Left renal pelvis (tissue), 4 donors: Measurements from ENCODE around the gene GTSE1. TPM values are rescaled to one million over a fixed set of nuclear protein-coding genes. Genes with fewer than 3 reads are reported as not detected.
"Not testable (repeated sequence)": the region's sequence is repeated elsewhere in the genome, so short reads cannot be mapped to it uniquely, and the experiment has no call there.

ENCODE experiments used
- DNase-seq, 4 donors: peaks; one replicate each; pipeline ENCODE4 v3.0.0-alpha.2; 2013; ENCODE audit warnings: low read depth in 4 of 4, low spot score in 3 of 4
- polyA plus RNA-seq, 4 donors: library from polyadenylated mRNA; unstranded; fragments of 120-200 nt; gene quantifications; one replicate each; pipeline ENCODE4 v1.2.1, GENCODE V29; 2013; ENCODE audit not compliant: insufficient read length in 4 of 4

The GTSE1 gene
- polyA plus RNA-seq, 4 donors: 13.3 to 20.0 (median 15.6) TPM

DNA sequence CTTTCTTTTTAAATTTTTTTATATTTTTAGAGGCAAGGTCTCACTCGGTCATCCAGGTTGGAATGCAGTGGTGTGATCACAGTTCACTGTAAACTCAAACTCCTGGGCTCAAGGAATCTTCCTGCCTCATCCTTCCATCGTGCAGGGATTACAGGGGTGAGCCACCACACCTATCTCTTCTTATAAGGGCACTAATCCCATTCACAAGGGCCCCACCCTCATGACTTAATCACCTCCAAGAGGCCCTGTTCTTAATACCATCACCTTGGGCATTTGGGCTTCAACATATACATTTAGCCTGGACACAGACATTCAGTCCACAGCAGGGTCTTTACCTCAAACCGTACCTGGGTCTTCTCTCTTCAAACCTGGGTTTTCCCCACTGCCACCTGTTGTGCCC lies 4.5 kb upstream of the GTSE1 start:
- no peak for DNase-seq

DNA sequence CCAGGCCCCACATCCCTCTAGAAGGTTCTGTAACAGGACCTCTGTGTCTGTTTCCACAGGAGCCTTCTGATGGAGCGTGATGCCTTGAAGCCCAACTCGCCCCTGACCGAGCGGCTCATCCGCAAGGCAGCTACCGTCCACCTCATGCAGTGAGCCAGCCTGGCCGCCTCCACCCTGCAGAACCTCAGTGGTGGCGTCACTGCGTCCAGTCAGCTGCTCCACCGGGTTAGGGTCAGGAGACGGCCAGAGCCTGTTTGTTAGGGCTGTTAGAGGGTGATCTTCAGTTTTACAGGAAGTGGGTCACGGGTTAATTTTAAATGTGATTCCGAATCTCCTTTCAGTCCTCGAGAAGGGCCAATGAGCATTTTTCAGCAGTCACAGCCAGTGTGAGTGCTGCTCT lies 3.9 kb upstream of the GTSE1 start:
- DNase-seq: no peak

DNA sequence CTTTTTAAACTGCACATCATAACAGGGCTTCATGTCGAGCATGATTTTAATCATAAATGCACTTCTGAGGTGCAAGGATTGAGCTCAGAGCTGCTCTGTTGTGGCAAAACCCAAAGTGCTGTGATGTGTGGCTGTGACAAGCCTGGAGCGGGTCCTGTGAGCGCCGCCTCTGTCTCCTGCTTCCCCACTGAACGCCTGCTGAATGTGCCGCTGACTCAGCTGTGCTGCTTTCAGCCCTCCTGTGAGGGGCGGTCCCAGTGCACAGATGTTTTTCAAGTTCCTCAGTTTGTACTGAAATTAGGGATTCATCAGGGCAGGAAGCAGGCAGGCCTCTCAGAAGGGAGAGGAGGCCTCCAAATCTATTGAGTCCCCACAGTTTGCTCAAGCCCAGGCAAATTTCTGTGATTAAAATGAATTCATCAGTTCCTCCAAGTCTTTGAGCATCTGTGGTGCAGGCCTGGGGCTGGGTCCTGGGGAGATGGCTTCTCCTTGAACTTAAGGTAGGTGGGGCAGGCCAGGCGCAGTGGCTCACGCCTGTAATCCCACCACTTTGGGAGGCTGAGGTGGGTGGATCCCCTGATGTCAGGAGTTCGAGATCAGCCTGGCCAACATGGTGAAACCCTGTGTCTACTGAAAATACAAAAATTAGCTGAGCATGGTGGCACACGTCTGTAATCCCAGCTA lies 3.0 kb upstream of the GTSE1 start:
- DNase-seq: no peak

DNA sequence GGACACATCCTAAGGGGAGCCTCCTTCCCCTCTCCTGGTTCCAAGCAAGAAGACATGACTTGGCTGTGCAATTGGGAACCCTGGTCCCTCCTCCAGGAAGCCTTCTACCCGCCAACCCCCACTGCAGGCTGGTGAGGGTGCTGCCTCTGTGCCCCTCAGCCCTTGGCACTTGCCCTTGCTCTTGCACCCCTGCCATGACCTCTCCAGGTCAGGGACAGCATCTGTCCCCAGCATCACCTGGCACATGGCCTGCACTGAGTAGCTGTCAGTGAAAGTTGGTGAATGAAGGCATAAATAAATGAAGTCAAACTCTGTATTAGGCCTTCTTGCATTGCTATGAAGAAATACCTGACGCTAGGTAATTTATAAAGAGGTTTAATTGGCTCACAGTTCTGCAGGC lies 1.9 kb upstream of the GTSE1 start:
- no peak for DNase-seq

DNA sequence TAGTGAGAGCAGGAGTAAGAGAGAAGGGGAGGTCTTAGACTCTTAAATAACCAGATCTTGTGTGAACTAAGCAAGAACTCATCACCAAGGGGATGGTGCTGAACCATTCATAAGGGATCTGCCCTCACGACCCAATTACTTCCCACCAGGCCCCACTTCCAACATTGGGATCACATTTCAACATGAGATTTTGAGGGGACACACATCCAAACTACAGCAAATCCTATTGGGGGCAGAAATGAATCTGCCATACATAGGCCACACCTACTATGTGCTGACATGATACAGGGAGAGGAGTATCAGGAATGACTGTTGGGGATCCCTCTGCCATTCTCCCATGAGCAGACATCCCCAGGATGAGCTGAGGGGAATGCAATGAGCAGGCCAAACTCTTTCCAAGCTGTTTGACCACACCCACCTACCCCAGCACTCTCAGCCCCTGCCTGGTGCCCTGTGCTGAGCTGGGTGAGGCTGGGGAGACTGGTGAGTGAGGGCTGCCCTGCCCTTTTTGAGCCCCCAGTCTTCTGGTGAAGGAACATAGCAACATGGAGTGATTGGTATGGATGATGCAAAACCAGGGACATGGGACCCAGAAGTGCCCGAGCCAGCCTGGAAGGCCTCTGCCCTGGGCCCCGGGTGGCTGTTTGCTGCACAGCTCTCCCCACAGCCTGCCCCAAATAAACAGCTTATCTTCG lies 1.2 kb upstream of the GTSE1 start:
- DNase-seq: no peak

DNA sequence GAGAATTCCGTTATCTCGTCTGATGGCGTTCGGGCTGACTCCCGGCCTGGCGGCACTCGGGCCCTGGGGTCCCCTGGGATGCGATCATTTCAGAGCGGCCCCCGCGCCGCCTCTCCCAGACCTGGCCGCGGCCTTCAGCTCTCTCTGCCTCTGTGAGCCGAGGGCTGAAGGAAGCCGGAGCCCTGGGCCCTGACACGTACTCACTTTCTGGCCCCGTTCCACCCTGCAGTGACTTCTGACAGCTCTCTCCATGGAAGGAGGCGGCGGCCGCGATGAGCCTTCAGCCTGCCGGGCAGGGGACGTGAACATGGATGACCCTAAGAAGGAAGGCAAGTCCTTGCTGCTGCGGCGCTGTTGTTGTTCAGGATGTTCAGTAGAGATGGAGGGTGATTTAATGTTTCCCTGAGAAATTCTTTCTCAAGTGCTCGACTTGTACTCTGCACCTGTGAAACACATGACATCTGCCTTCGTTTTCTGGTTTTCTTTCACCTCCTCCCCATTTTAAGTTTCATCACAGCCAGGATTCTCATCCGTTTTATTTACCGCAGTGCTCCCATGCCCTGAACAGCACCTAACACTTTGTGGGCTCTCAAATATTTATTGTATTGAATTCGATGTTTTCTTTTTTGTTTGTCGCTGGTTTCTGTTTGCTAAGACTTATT lies 612 bp downstream of the GTSE1 start:
- peak in 1 of 4 donors; percentile 3 for DNase-seq

DNA sequence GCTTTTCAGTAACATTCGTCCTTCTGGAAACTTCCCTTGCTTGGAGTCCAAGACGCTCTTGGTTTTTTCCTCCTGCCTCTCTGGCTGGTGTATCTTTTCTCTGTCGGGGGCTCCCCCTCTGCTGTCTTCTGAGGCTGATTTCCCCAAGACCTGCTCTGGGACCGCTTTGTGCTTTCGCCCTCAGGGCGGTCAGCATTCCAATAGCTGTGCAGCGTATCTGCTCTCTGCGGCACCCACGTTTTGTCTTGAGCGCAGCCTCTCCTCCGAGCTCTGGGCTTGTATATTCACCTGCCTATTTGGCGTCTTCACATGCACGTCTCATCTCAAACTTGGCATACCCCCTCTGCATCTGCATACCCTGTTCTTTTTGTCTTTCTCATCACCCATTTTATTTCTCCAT lies 2.4 kb downstream of the GTSE1 start:
- DNase-seq: no peak

DNA sequence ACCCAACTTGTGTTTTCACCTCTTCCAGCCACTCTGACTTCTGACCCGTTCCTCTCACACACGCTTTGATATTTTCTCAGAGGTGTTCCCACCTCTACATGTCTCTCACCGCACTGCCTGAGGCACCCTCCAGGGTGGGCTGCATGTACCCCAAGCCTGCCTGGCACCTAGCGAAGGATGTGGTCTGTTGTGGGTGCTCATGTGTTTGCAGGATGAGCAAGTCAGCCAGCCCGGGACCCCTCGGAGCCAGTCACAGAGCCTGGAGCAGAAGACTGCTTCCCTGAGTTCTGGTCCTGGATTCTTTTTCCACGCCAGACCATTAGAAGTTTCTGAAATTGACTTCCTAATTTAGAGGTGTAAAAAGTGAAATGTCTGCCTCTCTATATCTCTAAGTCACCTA lies 3.8 kb downstream of the GTSE1 start:
- no peak for DNase-seq

DNA sequence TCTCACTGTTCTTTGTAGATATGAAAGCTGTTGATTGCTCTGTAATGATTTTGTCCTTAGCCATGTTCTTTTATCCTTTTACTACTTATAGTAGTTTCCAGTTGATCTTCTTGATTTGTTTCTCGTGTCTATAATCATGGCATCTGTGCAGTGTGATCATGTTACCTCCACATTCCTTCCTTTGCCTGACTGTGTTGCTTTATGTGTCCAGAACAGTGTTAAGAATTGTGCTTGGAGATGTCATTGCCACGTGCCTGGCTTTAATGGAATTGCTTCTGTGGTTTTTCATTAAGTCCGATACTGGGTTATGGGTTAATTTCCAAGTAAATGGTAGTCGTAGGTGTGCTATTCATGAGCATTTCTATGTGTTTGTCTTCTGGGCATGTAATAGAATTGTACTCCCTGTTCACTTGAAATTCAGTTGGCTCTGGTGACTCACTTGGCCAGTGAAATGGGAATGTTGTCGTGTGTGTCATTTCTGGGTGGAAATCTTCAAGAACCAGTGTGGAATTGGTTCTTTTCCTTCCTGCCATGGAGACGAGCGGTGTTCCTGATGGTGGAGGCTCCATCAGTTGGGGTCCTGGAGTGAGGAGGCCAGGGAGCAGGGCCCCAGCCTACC lies 6.8 kb downstream of the GTSE1 start:
- DNase-seq: no peak

DNA sequence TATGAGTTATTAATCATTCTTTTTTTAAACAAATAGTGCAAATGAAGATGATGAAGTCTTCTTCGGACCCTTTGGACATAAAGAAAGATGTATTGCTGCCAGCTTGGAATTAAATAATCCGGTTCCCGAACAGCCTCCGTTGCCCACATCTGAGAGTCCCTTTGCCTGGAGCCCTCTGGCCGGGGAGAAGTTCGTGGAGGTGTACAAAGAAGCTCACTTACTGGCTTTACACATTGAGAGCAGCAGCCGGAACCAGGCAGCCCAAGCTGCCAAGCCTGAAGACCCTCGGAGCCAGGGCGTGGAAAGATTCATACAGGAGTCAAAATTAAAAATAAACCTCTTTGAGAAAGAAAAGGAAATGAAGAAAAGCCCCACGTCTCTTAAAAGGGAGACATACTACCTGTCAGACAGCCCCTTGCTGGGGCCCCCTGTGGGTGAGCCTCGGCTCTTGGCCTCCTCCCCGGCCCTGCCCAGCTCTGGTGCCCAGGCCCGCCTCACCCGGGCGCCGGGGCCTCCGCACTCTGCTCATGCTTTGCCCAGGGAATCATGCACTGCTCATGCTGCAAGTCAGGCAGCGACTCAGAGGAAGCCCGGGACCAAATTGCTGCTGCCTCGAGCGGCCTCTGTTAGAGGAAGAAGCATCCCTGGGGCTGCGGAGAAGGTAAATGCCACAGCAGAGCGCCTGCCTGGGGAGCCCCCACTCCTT lies 11.8 kb downstream of the GTSE1 start:
- no peak for DNase-seq

DNA sequence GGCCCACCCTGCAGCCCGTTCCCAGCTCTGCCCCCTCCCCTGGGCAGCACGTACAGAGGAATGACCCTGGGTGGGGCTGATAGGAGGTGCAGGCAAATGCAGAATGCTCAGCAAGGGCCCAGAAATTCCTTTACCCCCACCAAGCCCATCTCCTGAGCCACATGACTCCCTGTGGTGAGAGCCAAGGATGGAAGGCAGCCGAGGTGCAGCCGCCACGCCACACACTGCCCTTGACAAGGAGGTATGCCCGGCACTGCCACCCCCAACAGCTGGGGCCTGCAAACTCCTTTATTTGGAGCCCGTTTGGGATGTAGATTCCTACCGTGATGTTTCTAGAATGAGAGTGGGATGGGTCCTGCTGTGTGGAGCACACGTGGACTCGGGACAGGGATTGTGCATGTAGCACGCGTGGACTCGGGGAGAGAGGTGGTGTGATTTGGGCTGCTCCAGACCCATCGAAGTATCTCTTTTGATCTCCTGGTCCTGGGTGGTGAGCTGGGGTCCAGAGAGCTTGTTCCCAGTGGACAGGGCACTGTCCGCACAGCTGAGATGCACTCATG lies 12.9 kb downstream of the GTSE1 start:
- DNase-seq: no peak

DNA sequence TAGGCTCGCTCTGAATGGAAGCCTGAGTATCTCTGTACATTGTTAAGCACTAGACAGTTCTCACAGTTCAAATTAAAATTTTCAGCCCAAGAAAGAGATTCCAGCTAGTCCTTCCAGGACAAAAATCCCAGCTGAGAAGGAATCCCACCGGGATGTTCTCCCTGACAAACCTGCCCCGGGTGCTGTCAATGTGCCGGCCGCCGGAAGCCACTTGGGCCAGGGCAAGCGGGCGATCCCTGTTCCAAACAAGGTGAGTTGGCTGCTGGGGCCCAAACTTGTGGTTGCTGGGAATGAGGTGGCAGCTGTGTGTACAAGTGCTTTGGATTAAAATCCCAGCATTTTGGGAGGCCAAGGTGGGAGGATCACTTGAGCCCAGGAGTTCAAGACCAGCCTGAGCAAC lies 15.4 kb downstream of the GTSE1 start:
- no peak for DNase-seq

DNA sequence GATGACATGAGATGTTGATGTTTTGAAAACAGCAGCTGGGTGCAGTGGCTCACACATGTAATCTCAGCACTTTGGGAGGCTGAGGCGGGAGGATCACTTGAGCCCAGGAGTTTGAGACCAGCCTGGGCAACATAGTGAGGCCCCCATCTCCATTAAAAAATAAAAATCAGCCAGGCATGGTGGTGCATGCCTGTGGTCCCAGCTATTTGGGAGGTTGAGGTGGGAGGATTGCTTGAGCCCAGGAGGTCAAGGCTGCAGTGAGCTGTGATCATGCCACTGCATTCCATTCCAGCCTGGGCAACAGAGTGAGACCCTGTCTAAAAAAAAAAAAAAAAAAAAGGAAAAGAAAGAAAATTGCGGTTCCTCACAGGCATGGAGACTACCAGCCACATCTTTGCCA lies 16.2 kb downstream of the GTSE1 start:
- not testable (repeated sequence) for DNase-seq

DNA sequence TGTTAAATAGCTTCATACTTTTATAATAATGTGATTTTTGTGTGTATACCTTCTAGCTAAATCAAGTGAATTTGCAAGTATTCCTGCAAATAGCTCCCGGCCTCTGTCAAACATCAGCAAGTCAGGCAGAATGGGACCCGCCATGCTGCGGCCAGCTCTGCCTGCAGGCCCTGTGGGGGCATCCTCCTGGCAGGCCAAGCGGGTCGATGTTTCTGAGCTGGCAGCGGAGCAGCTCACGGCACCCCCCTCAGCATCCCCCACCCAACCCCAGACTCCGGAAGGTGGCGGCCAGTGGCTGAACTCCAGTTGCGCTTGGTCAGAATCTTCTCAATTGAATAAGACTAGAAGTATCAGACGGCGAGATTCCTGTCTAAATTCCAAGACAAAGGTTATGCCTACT lies 19.3 kb downstream of the GTSE1 start:
- no peak for DNase-seq

DNA sequence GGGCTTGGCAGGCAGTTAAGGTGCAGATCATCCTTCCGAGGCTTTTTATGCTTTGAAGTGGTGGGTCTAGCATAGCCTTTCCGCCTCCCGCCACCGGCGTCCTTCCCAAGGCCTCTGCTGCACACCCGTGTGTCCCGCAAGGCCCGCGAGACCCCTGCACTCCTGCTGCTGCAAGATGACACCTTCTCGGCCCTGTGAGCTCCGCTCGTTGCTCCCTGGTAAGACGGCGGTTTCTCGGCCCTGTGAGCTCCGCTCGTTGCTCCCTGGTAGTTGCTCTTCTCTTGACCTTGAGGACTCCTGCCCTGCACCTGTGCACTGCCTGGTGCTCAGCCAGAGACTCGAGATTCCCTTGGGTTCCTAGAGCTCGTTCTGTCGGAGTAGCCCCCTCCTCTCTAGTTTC lies 21.0 kb downstream of the GTSE1 start:
- no peak for DNase-seq

DNA sequence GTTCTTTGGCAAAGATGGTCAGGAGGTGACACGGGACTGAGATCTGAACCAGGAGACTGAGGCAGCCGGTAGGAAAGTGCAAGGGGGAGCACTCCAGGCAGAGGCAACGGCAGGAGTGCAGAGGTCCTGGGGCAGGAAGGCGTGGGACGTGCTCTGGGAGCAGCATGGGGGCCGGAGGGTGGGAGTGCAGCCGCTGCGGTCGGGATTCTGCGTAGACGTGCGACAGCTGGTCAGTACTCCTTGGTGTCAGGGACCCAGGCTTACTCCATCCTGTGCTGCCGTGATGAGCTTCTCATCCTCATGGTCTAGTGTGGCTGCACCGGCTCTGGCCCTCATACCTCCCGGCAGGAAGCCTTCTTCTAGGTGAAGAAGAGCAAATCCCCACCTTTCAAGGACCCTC lies 21.9 kb downstream of the GTSE1 start:
- no peak for DNase-seq

DNA sequence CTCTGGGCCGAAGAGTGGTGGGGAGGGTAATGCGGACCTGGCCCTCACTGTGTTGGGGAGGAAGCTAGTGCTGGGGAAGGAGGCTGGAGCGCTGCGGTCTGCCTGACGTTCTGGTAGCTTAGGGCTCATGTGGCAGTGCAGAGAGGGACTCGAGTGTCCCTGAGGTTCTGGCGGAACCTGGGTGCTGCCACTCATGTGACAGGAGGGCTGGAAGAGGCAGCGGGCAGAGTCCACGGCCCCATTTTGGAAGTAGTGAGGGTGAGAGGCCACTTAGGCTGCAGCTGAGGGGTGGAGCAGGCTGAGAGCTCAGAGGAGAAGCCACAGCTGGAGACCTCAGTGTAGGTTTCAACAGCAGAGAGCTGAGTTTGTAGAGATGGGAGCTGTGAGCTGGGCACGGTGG lies 22.6 kb downstream of the GTSE1 start:
- no peak for DNase-seq

DNA sequence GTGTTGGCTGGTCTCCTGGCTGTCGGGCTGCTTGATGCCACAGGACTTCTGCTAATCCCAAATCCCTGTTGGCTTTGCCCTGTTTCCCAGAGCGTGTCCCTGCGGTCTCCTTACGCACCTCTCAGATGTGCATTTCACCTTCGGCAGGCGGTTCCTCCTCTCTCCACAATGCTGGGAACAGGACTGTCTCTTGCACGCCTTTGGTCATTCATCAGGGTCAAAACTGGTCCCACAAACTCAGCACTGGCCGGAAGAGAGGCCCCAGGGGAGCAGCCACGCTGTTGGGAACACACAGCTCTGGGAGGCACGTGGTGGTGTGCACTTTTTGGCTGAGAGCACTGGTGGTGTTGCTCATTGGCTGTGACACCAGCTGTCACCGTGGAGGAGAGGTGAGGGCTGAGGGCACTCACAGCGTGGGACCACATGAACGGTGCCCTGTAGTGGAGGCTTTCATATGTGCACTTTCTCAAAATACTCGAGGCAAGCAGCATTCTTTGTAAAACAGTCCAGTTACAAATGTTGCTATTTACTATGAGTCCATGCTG lies 23.6 kb downstream of the GTSE1 start:
- no peak for DNase-seq

DNA sequence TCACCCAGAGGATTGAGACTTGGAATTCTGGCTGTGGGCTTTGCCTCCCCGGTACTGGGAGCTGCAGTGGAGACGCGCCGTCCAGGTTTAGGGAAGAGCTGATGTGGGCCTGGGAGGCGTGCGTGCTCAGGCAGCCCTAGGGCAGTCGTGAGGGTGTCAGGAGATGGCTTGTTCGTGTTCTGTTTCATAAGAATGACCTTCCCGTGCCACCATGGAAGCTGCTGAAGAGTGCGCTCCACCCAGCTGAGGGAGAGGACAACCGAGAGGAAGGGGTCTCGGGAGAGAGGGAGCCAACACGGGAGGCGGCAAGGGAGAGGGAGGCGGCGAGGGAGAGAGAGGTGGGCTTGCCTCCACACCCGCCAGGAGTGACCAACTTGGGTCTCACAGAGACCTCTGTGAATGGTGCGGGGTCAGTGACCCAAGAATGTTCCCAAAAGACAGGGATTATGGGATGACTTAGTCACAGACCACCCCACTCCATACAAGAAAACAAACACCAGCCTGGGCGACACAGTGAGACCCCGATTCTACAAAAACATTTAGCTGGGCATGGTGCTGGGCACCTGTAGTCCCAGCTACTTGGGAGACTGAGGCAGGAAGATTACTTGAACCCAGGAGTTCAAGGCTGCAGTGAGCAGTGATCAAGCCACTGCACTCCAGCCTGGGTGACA lies 24.2 kb downstream of the GTSE1 start:
- no peak for DNase-seq

DNA sequence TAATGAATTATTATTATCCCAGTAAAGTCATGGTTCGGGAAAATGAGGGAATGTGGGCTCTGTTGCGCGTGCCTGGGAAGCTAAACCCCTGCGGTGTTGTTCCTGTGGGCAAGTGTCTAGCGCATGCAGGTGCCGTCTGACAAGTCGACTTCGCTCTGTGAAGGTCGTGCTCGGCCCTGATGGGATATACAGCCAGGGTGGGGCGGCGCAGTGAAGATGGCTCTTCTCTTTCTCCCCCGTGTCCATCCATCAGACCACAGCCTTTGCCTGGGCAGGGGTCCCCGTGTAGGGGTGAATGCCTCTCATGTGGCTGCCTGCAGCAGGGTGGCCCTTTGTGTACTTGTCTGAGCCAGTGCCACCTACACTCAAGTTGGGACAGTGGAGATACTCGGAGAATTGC lies 26.0 kb downstream of the GTSE1 start:
- no peak for DNase-seq
